ENCODE measurements around the gene KCTD1. TPM values are rescaled to one million over a fixed set of nuclear protein-coding genes. Genes with fewer than 3 reads are reported as not detected.

KCTD1 gene
- total RNA-seq, 4 donors from 2014 or later = 33.6 to 42.0 (median 39.4) TPM

- peak overlapping the region; percentile 44 to 69 (median 58) for H3K27ac ChIP-seq
- no peaks in the 10 kb centered on the region for H3K9me3 ChIP-seq
These were observed 99.6 kb downstream of the KCTD1 start for GRCh38 chr18:26448714-26449159.

GRCh38 chr18:26443853-26444252 lies 104.5 kb downstream of the KCTD1 start:
- Histone ChIP-seq H3K27ac (no peak overlapping the region), H3K4me3 (no peak overlapping the region), H3K4me1 (peaks cover 0 to 26% (median 4%) of the 10 kb centered on the region in 4 donors), H3K9me3 (no peaks in the 10 kb centered on the region), H3K27me3 (no peaks in the 10 kb centered on the region), H3K36me3 (no peaks in the 10 kb centered on the region)
- DNase-seq (ENCODE audit: low spot score in 2 of 2) = no peak
- TF ChIP-seq CTCF (IDR thresholded peaks at IDR 0.05) (no peak), EP300 (IDR thresholded peaks at IDR 0.05) (no peak), POLR2A (IDR thresholded peaks at IDR 0.05) (no peak)

More at GRCh38 chr18:26448714-26449159, 99.6 kb downstream of the KCTD1 start:
- TF ChIP-seq EP300 (IDR thresholded peaks at IDR 0.05) (peak in 1 of 2 donors; percentile 60), CTCF (IDR thresholded peaks at IDR 0.05) (no peak)
- Histone ChIP-seq H3K36me3 (no peaks in the 10 kb centered on the region), H3K4me1 (no peaks in the 10 kb centered on the region), H3K27me3 (no peaks in the 10 kb centered on the region), H3K4me3 (no peak overlapping the region)
- no peak for DNase-seq (ENCODE audit: low spot score in 2 of 2)
- 73 to 77% methylated on average over 8 of the region's 8 CpGs for WGBS, 2 donors

- 11 to 21% methylated on average over 3 of the region's 3 CpGs for WGBS, 2 donors
- TF ChIP-seq CTCF (IDR thresholded peaks at IDR 0.05) (no peak), EP300 (IDR thresholded peaks at IDR 0.05) (no peak), POLR2A (IDR thresholded peaks at IDR 0.05) (no peak)
- Histone ChIP-seq H3K4me3 (peak overlapping the region in 1 of 4 donors; percentile 2), H3K36me3 (no peaks in the 10 kb centered on the region), H3K9me3 (no peaks in the 10 kb centered on the region), H3K27ac (peak overlapping the region; percentile 38 to 88 (median 68)), H3K27me3 (no peaks in the 10 kb centered on the region), H3K4me1 (peaks cover 0 to 26% (median 4%) of the 10 kb centered on the region in 4 donors)
- DNase-seq (ENCODE audit: low spot score in 2 of 2) = no peak
These were observed 106.2 kb downstream of the KCTD1 start for GRCh38 chr18:26442126-26442525.

- H3K4me3 ChIP-seq = no peak overlapping the region
- TF ChIP-seq EP300 (IDR thresholded peaks at IDR 0.05) (peak in 1 of 2 donors; percentile 80), CTCF (IDR thresholded peaks at IDR 0.05) (no peak)
- 43 to 52% methylated on average over 8 of the region's 8 CpGs for WGBS, 2 donors
- H3K4me1 ChIP-seq = peaks cover 0 to 29% (median 4%) of the 10 kb centered on the region in 4 donors
- H3K27me3 ChIP-seq = no peaks in the 10 kb centered on the region
- H3K9me3 ChIP-seq = no peaks in the 10 kb centered on the region
- DNase-seq (ENCODE audit: low spot score in 2 of 2) = peak in 1 of 2 donors; percentile 42
- no peaks in the 10 kb centered on the region for H3K36me3 ChIP-seq
- H3K27ac ChIP-seq = peak overlapping the region in 2 of 4 donors; percentile 81 to 88
These were observed 107.7 kb downstream of the KCTD1 start for GRCh38 chr18:26440644-26441043.

- WGBS, 2 donors = 90 to 95% methylated on average over 4 of the region's 4 CpGs
- TF ChIP-seq EP300 (IDR thresholded peaks at IDR 0.05) (no peak), CTCF (IDR thresholded peaks at IDR 0.05) (no peak), POLR2A (IDR thresholded peaks at IDR 0.05) (no peak)
These were observed 108.8 kb downstream of the KCTD1 start for GRCh38 chr18:26439537-26439936.

More at GRCh38 chr18:26439537-26439936, 108.8 kb downstream of the KCTD1 start:
- Histone ChIP-seq H3K4me3 (no peak overlapping the region), H3K4me1 (peaks cover 0 to 33% (median 4%) of the 10 kb centered on the region in 4 donors), H3K27ac (peak overlapping the region in 1 of 4 donors; percentile 81), H3K27me3 (no peaks in the 10 kb centered on the region), H3K36me3 (no peaks in the 10 kb centered on the region), H3K9me3 (no peaks in the 10 kb centered on the region)
- DNase-seq (ENCODE audit: low spot score in 2 of 2) = no peak
